ENCODE measurements around the gene JMJD1C. TPM values are rescaled to one million over a fixed set of nuclear protein-coding genes. Genes with fewer than 3 reads are reported as not detected.

JMJD1C gene
- total RNA-seq, 6 experiments from 2014 or later: 29.0 to 36.7 (median 32.8) TPM

DNA sequence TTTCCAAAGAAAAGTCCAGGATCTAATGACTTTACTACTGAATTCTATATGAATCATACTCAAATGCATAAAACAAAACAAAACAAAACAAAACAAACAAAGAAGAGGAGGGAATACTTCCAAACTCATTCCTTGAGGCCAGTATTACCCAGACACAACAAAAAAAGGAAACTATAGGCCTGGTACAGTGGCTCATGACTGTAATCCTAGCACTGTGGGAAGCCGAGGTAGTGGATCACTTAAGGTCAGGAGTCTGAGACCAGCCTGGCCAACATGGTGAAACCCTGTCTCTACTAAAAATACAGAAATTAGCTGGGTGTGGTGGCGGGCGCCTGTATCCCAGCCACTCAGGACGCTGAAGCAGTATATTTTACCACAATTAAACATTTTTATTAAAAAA lies 218.0 kb downstream of the JMJD1C start:
- Mint-ChIP-seq H3K27ac (no peak overlapping the region; the same call in 1 of the 2 replicates), H3K27me3 (ENCODE audit: insufficient read depth) (no peaks in the 10 kb centered on the region; the same call in none of the 2 replicates), H3K9me3 (no peaks in the 10 kb centered on the region), H3K4me1 (ENCODE audit: low read depth) (peaks cover 45% of the 10 kb centered on the region), H3K36me3 (ENCODE audit: low read depth) (peaks cover 22% of the 10 kb centered on the region), H3K4me3 (no peak overlapping the region)
- TF ChIP-seq, protein P1, sequence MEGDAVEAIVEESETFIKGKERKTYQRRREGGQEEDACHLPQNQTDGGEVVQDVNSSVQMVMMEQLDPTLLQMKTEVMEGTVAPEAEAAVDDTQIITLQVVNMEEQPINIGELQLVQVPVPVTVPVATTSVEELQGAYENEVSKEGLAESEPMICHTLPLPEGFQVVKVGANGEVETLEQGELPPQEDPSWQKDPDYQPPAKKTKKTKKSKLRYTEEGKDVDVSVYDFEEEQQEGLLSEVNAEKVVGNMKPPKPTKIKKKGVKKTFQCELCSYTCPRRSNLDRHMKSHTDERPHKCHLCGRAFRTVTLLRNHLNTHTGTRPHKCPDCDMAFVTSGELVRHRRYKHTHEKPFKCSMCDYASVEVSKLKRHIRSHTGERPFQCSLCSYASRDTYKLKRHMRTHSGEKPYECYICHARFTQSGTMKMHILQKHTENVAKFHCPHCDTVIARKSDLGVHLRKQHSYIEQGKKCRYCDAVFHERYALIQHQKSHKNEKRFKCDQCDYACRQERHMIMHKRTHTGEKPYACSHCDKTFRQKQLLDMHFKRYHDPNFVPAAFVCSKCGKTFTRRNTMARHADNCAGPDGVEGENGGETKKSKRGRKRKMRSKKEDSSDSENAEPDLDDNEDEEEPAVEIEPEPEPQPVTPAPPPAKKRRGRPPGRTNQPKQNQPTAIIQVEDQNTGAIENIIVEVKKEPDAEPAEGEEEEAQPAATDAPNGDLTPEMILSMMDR (IDR thresholded peaks at IDR 0.05): no peak
- no peak for DNase-seq

DNA sequence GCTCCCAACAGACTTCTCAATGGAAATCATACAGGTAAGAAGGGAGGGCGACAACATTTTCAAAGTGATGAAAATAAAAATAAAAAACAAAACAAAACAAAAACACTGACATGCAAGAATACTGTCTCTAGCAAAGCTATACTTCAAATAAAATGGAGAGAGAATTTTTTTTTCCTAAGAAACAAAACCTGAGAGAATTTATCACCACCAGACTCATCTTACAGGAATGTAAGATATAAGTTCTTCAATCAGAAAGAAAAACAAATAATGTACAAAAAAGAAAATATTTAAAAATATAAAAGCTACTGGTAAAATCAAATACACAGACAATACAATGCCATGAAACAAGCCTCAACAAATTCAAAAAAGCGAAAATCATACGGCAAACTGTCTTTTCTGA lies 219.4 kb downstream of the JMJD1C start:
- no peak for DNase-seq
- Mint-ChIP-seq H3K27ac (peak overlapping the region; percentile 12), H3K4me1 (ENCODE audit: low read depth) (peaks cover 46% of the 10 kb centered on the region), H3K9me3 (no peaks in the 10 kb centered on the region), H3K4me3 (0 out of 2 replicates have a peak overlapping the region, but pooled peaks have one; percentile 23), H3K27me3 (ENCODE audit: insufficient read depth) (no peaks in the 10 kb centered on the region; the same call in none of the 2 replicates), H3K36me3 (ENCODE audit: low read depth) (peaks cover 22% of the 10 kb centered on the region)
- TF ChIP-seq, protein P1 (IDR thresholded peaks at IDR 0.05): no peak

DNA sequence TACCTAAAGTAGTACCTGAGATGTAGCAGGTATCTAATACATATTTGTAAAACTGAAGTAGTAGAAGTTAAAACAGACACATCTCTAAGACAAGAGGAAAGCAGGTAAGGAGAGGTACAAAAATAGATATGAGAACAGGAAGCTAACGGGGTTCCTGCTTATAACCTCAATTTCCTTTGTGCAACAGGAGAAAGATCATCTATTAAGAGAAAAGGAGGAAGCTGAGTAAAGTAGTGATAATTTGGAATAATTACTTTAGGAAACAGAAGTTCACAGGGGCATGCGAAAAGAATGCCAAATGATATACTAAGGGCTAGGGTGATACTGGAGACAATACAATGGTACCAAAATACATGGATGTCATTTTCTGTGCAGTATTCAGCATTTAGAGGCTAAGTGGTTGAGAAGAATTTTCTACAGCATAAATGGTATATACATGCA lies 223.9 kb downstream of the JMJD1C start:
- Mint-ChIP-seq H3K27ac (no peak overlapping the region), H3K4me1 (ENCODE audit: low read depth) (peaks cover 73% of the 10 kb centered on the region), H3K4me3 (no peak overlapping the region), H3K9me3 (no peaks in the 10 kb centered on the region), H3K27me3 (ENCODE audit: insufficient read depth) (no peaks in the 10 kb centered on the region; the same call in none of the 2 replicates), H3K36me3 (ENCODE audit: low read depth) (peaks cover 26% of the 10 kb centered on the region)
- DNase-seq: no peak
- TF ChIP-seq, protein P1 (IDR thresholded peaks at IDR 0.05): no peak

DNA sequence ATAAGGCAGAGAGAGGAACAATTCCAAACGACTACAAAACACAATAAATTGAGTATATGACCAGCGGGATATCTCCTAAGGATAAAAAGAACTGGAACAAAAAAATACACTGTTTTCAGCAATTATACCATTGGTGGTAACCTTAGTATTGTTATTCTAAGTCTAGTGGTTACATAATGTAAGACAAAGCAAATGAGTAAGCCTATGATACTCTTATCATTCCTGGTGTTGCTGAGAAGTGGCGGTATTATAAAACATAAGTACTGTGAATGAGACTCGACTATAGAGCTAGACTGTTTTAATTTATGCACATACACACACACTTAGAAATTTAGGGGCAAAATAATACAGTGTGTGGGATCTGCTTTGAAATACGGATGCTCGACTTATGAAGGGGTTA lies 225.0 kb downstream of the JMJD1C start:
- DNase-seq: no peak
- Mint-ChIP-seq H3K4me3 (no peak overlapping the region), H3K9me3 (no peaks in the 10 kb centered on the region), H3K27ac (no peak overlapping the region), H3K4me1 (ENCODE audit: low read depth) (peaks cover 69% of the 10 kb centered on the region), H3K36me3 (ENCODE audit: low read depth) (peaks cover 21% of the 10 kb centered on the region), H3K27me3 (ENCODE audit: insufficient read depth) (no peaks in the 10 kb centered on the region; the same call in none of the 2 replicates)
- TF ChIP-seq, protein P1 (IDR thresholded peaks at IDR 0.05): no peak

DNA sequence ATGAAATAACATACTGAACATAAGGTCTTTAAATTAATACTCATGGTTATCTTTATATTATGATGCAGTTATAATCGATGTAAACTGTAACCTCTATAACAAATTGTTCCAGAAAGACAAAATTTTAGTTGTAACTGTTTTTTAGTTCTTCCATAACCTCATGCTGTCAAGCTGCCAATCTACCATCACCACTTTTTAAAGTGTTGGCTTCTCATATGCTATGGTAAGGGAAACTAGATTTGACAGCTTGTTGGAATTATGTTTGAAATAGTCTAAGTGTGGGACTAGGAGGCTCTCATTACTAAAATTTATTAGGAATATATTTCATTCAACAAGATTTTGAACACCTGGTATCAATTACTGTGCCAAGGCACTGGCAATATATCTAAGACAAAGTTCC lies 227.3 kb downstream of the JMJD1C start:
- Mint-ChIP-seq H3K4me1 (ENCODE audit: low read depth) (peaks cover 50% of the 10 kb centered on the region), H3K4me3 (no peak overlapping the region), H3K36me3 (ENCODE audit: low read depth) (peaks cover 13% of the 10 kb centered on the region), H3K9me3 (no peaks in the 10 kb centered on the region), H3K27me3 (ENCODE audit: insufficient read depth) (no peaks in the 10 kb centered on the region; the same call in 1 of the 2 replicates), H3K27ac (no peak overlapping the region)
- TF ChIP-seq, protein P1 (IDR thresholded peaks at IDR 0.05): no peak
- no peak for DNase-seq
